GM19397 (cell line): ENCODE measurements around the gene EID1.

Source experiments
- ATAC-seq: cut with Tn5 transposase; IDR thresholded peaks from one replicate; pipeline ENCODE4 v1.9.1; 2021; ENCODE audit warnings: mild to moderate bottlenecking, moderate library complexity; ENCODE audit not compliant: unreplicated experiment

EID1 gene

GRCh38 chr15:48868536-48868935 is 9.4 kb upstream of the EID1 start:
- no peak for ATAC-seq

- no peak for ATAC-seq
These were observed 8.0 kb upstream of the EID1 start for GRCh38 chr15:48869966-48870365.

GRCh38 chr15:48871542-48871941 is 6.4 kb upstream of the EID1 start:
- no peak for ATAC-seq

- ATAC-seq, result no peak
These were observed 5.3 kb upstream of the EID1 start for GRCh38 chr15:48872632-48873031.

- no peak for ATAC-seq
These were observed 2.5 kb upstream of the EID1 start for GRCh38 chr15:48875241-48875960.

GRCh38 chr15:48876057-48876456 is 1.9 kb upstream of the EID1 start:
- no peak for ATAC-seq

- no peak for ATAC-seq
These were observed 2.2 kb downstream of the EID1 start for GRCh38 chr15:48880070-48880634.

- no peak for ATAC-seq
These were observed 5.8 kb downstream of the EID1 start for GRCh38 chr15:48883699-48884098.

GRCh38 chr15:48887144-48887543 is 9.2 kb downstream of the EID1 start:
- ATAC-seq, result no peak

- ATAC-seq, result no peak
These were observed 10.3 kb downstream of the EID1 start for GRCh38 chr15:48888191-48888590.

- ATAC-seq, result no peak
These were observed 10.9 kb downstream of the EID1 start for GRCh38 chr15:48888836-48889235.

GRCh38 chr15:48889925-48890324 is 12.0 kb downstream of the EID1 start:
- ATAC-seq, result no peak

GRCh38 chr15:48890375-48890972 is 12.5 kb downstream of the EID1 start:
- ATAC-seq, result no peak

- no peak for ATAC-seq
These were observed 13.4 kb downstream of the EID1 start for GRCh38 chr15:48891232-48891765.

GRCh38 chr15:48893311-48893710 is 15.4 kb downstream of the EID1 start:
- no peak for ATAC-seq

GRCh38 chr15:48896869-48897814 is 19.2 kb downstream of the EID1 start:
- ATAC-seq, result no peak

GRCh38 chr15:48898032-48898431 is 20.1 kb downstream of the EID1 start:
- ATAC-seq, result no peak

- ATAC-seq, result no peak
These were observed 20.5 kb downstream of the EID1 start for GRCh38 chr15:48898446-48898845.

GRCh38 chr15:48899793-48900192 is 21.9 kb downstream of the EID1 start:
- ATAC-seq, result no peak

- no peak for ATAC-seq
These were observed 26.8 kb downstream of the EID1 start for GRCh38 chr15:48904758-48905157.

- no peak for ATAC-seq
These were observed 27.3 kb downstream of the EID1 start for GRCh38 chr15:48905216-48905615.
